SK-N-SH treated with all-trans-retinoic acid at 6 μM for 48 hours (cell line): ENCODE measurements around the gene COL9A3.

Experiments used
- BACH2 ChIP-seq: fragments of 250-450 bp; sonication (Bioruptor Pico); IDR thresholded peaks from 2 replicates; pipeline ENCODE4 v1.9.0; 2021; ENCODE audit warnings: mild to moderate bottlenecking, borderline replicate concordance
- ZFP30 ChIP-seq: fragments of 450-650 bp; formaldehyde crosslinking; IDR thresholded peaks from 2 replicates; pipeline ENCODE4 v1.5.0; 2022; ENCODE audit warnings: mild to moderate bottlenecking, moderate library complexity

DNA sequence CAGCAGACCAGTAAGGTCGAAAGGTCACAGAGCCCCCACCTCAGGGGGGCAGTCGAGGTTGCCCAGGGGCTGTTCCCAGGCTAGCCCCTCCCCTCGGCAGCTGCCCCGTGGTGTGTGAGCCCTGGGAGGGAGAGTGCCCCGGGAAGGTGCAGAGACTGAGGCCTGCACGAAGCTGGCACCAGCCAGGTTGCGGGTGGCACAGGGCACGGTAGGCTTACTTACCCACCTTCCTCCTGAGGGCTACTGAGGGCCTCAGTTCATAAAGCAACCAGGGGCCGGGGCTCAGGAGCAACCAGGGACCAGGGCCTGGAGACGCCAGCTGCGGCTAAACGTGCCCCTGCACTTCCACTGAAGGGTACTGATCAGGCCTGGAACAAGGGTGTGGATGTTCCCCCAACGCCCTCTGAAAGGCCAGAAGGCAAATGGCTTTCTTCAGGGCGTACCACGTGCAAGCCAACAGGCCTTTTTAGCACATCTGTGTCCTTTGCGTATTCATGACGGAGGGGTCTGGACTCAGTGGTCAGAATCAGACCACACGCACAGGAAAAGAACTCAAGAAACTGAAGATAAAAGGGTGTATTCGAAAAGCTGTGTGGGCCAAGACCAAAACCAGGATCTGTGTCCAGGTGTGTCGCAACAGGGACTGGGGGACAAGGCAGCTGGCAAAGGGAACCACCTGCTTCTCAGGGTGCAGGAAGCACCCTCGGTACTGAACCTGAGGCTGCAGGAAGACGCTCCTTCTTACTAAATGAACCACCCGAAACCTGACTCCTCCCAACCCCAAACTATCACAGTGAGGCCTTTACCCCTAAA lies 69.3 kb downstream of the COL9A3 start:
- TF ChIP-seq BACH2 (no peak), ZFP30 (CRISPR knock-in tag) (no peak)
